Measurements from ENCODE around the gene BEX3.

GRCh38 chrX:103384672-103385071, 8.3 kb downstream of the BEX3 start:
- TF ChIP-seq CTCF (IDR thresholded peaks at IDR 0.05) (no peak), POLR2AphosphoS5 (IDR thresholded peaks at IDR 0.05) (no peak), EP300 (IDR thresholded peaks at IDR 0.05) (no peak), POLR2A (IDR thresholded peaks at IDR 0.05) (no peak)
